HG03442 (cell line): ENCODE measurements around the gene OSBPL7.

Experiments
- ATAC-seq: cut with Tn5 transposase; IDR thresholded peaks from one replicate; pipeline ENCODE4 v1.9.1; 2021; ENCODE audit warnings: mild to moderate bottlenecking, moderate library complexity; ENCODE audit not compliant: unreplicated experiment

The OSBPL7 gene

DNA sequence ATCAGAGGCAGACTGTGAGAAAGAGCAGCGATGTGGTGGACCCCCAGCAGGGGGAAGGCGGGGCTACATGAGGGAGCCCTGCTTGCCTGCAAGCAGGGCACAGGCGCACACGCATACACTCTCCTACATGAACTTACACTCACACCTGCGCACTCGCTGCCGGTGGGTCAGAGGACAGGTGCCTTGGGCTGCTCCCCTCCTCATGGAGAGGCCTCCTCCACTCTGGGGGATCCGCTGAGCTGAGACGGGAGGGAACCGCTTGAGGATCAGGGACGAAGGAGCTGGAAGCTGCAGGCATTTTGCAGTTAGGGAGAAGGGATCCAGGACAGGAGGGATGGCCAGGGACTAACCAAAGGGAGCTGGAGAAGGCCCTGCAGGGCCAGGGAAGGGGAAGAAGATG is 14.2 kb downstream of the OSBPL7 start:
- no peak for ATAC-seq

- no peak for ATAC-seq
Observed at GRCh38 chr17:47806913-47807255, 14.7 kb downstream of the OSBPL7 start.

DNA sequence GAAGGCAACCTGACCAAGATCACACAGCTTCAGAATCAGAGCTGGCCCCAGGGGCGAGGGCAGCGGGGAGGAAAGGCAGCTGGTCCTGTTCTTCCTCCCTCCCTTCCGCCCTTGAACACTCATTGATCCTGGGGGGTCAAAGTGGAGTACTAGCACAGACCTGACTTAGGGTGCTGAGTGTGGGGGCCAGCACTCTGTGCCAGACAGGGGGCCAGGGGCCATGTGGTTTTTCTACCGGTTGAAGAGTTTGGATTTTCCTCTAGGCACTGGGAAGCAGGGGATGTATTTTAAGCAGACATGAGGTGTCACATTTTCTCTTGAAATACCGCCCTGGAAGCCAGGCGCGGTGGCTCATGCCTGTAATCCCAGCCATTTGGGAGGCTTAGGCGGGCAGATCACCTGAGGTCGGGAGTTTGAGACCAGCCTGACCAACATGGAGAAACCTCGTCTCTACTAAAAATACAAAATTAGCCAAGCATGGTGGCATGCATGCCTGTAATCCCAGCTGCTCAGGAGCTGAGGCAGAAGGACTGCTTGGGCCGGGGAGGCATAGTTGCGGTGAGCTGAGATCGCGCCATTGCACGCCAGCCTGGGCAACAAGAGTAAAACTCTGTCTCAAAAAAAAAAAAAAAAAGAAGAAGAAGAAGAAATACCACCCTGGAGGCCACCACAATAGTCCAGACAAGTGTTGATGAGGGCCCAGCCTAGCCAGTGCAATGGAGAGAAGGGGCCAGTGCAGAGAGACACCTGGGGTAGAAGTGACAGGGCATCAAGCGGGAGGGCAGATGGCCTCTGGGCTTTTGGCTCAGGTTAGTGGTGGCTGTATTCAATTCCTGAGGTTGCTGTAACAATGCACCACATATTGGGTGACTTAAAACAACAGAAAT is 15.3 kb downstream of the OSBPL7 start:
- no peak for ATAC-seq

DNA sequence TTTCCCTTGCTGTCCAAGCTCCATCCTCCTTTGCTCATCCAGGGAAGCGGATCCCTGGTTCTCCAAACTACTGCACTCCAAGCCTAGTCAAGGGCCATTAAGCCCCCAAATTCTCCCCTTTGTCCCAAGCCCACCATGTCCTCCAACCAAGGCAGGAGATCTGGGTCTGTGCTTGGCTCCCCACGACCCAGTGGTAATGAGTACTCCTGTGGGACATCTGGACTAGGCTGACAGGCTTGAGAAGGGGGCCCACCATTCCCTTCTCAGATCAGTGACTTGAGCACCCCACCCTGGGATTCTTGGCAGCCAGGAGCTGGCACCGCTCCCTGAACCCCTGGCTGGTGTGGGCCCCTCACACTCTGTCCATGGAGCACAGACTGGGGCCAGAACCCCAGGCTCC is 17.1 kb downstream of the OSBPL7 start:
- ATAC-seq: no peak

- no peak for ATAC-seq
Observed at GRCh38 chr17:47803751-47804150, 17.8 kb downstream of the OSBPL7 start.

DNA sequence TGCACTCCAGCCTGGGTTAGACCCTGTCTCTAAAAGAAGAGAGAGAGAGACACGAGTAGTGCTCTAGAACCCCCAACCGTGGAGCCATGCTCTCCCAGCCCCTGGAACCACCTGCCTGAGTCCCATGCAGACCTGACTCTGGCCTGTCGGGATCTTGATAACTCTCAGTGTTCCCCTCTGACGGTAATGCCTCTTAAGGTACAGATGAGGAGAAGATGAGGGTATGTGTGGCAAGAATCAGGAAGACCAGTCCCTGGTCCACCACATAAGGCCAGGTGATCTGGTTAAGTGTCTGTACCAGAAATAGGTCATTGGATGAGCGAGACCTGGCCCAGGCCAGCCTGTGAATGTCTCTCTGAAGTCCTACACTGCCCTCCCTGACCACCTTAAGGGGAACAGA is 18.4 kb downstream of the OSBPL7 start:
- ATAC-seq: no peak

- no peak for ATAC-seq
Observed at GRCh38 chr17:47802341-47803022, 19.1 kb downstream of the OSBPL7 start.

DNA sequence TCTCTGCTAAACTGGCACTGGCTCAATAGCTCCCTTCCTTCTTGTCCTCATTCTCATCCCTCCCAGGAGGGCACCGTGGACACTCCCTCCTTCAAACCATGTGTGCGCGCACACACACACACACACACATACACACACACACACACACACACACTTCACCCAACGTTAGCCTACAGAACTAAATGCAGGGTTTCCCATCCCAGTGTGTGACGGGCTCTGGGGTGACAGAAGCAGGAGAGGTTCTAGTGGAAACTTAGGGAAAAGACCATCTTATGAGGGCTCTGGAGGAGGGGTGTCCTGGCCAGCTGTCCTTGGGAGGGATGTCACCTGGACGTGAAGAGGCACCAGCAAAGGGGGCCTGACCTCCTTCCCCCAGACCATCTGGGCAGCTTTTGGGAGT is 19.7 kb downstream of the OSBPL7 start:
- no peak for ATAC-seq

- ATAC-seq: no peak
Observed at GRCh38 chr17:47801176-47801765, 20.3 kb downstream of the OSBPL7 start.

GRCh38 chr17:47800686-47801085 is 20.9 kb downstream of the OSBPL7 start:
- ATAC-seq: no peak

DNA sequence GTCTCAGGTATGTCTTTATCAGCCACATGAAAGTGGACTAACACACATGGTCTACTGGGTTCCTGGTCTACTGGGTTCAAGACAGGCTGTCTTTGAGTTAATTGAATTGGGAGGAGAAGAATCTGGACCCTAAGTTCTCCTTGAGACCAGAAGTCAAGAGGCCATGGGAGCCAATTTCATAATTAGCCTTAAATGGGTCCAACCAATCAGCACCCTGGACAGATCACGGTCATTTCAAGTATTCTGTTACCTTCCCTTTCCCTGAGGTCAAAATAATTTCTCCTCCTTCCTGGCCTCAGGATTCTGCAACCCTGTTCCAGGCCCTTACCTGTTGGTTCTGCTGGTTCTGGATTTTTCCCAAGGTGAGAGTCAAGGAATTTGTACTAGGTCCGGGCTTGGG is 23.8 kb downstream of the OSBPL7 start:
- no peak for ATAC-seq

DNA sequence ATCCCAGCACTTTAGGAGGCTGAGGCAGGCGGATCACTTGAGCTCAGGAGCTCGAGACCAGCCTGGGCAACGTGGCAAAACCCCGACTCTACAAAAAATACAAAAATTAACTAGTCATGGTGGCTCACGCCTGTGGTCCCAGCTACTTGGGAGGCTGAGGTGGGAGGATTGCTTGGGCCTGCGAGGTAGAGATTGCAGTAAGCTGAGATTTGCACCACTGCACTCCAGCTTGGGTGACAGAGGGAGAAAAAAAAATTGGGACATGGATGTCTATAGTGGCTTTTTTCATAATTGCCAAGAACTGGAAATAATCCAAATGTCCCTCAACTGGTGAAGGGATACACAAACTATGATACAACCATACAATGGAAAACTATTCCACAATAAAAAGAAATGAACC is 28.6 kb downstream of the OSBPL7 start:
- ATAC-seq: no peak

GRCh38 chr17:47792457-47792856 is 29.1 kb downstream of the OSBPL7 start:
- ATAC-seq: no peak

DNA sequence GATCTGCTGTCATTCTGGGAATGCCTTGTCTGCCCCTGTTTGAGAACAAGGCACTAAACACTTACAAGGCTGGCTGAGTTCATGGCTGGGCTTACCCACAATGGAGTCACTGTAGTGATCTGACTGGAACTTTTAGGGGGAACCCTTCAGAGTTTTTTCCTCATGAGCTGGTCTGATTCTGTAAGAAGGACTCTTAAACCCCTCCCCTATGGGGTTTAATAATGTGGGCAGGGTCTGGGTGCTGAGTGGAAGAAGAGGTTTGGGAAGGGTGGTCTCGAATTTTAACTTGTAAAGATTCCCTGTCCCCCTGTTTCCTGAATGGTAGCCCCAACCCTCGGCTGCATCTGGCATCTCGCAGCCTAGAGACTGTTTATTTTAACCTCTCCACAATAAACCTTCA is 30.6 kb downstream of the OSBPL7 start:
- ATAC-seq: no peak

DNA sequence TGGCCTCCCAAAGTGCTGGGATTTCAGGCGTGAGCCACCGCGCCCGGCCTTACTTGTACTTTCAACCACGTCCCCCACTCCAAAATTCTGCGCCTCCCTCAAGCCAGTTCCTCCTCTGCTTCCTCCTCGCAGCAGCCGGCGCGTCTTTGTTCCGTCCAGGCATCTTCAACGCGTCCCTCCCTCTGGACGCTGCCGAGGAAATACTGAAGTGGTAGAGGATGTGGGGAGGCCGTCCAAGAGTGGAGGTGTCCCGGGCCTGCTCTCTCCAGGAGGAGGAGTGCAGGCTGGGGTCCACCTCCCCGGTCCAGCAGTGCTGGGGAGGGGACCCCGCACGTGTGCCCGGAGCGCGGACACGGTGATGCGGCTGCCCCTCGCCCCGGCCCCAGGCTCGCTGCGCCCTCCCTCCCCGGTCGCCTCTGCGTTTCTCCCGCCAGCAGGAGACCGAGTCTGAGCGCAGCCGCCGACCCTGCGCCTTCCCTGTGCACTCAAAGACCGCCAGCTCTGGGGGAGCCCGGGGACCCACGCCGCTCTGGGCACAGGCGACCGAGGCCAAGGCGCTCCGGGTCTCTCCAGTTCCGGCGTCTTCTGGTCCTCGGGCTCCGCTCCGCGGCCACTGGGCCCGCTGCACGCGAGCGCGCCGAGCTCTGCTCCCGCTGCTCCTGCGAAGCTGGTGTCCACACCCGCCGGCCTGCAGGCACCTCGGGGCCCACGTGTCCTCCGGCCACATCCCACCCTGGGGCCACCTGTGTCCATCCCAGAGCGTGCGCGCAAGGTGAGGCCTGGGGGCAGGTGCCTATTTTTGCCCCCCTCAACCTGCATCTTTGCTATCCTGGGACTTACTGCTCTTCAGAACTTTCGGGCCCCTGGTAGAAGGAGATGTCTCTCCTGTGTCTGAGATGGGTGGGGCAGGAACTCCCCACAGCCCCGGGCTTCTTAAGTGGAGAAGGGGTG is 31.7 kb downstream of the OSBPL7 start:
- ATAC-seq: no peak

- no peak for ATAC-seq
Observed at GRCh38 chr17:47785538-47786123, 36.0 kb downstream of the OSBPL7 start.

- ATAC-seq: no peak
Observed at GRCh38 chr17:47781397-47781796, 40.2 kb downstream of the OSBPL7 start.

DNA sequence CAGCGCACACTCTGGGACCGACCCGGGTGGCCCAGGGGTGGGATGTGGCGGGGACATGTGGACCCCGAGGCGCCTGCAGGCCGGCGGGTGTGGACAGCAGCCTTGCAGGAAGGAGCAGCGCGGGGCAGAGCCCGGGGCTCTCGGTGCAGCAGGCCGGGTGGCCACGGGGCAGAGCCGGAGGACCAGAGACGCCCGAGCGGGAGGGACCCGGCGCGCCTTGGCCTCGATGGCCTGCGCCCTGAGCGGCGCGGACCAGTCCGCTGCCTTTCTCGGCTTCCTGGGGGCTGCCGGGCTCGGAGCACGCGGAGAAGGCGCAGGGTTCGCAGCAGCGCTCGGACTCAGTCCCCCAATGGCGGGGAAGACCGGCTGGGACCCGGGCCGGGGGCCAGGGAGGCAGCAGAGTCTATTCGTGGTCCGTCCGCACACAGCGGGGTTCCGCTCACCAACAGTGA is 43.4 kb downstream of the OSBPL7 start:
- ATAC-seq: no peak

DNA sequence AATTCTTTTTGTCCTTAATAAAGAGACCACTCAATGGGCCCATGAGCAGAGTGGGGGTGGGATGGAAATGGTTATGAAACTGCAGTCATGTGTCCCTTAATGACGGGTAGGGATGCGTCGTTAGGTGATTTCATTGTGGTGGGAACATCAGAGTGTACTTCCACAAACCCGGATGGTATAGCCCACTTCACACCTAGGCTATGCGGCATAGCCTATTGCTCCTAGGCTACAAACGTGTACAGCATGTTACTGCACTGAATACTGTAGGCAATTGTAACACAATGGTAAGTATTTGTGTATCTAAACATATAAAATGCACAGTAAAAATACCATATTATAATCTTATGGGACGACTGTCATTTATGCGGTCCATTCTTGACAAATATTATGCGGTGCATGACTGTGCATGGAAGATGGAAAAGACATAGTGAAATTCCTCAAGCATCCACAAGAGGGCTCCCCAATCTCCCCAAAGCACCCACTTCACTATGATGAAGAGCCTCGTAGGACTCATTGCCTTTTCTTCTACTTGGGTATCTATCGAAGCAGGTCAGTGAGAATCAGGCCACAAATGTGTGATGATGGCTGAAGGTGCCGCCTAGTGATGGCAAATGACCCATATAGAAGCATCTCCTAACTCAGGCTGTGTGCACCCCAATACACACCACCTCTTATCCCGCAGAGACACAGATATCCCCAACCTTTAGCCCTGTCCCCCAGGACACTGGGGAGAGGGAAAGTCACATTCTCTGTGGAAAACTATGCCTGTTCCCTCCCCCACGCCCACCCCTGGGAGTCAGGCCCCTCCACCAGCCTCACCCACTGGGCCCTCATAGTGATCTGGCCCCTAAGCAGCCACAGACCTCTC is 45.0 kb downstream of the OSBPL7 start:
- ATAC-seq: no peak
